HG03045 (cell line): ENCODE results near the gene TMED7.

Experiments used
- ATAC-seq: cut with Tn5 transposase; IDR thresholded peaks from one replicate; pipeline ENCODE4 v1.9.1; 2021; ENCODE audit warnings: mild to moderate bottlenecking, moderate library complexity; ENCODE audit not compliant: unreplicated experiment

The TMED7 gene

GRCh38 chr5:115627295-115627865 lies 1.5 kb upstream of the TMED7 start:
- no peak for ATAC-seq

GRCh38 chr5:115626445-115626823 lies 598 bp upstream of the TMED7 start:
- peak; percentile 31 for ATAC-seq

- ATAC-seq: no peak
Measured at GRCh38 chr5:115624994-115625393, 842 bp downstream of the TMED7 start.

- no peak for ATAC-seq
Measured at GRCh38 chr5:115623658-115624057, 2.2 kb downstream of the TMED7 start.

GRCh38 chr5:115621365-115621900 lies 4.4 kb downstream of the TMED7 start:
- ATAC-seq: no peak

GRCh38 chr5:115616892-115617291 lies 8.9 kb downstream of the TMED7 start:
- no peak for ATAC-seq

GRCh38 chr5:115616472-115616871 lies 9.4 kb downstream of the TMED7 start:
- no peak for ATAC-seq

GRCh38 chr5:115611873-115612272 lies 14.0 kb downstream of the TMED7 start:
- no peak for ATAC-seq

GRCh38 chr5:115607935-115608334 lies 17.9 kb downstream of the TMED7 start:
- no peak for ATAC-seq

GRCh38 chr5:115605436-115605835 lies 20.4 kb downstream of the TMED7 start:
- no peak for ATAC-seq

GRCh38 chr5:115602591-115603125 lies 23.2 kb downstream of the TMED7 start:
- peak; percentile 10 for ATAC-seq

GRCh38 chr5:115601701-115602590 lies 23.9 kb downstream of the TMED7 start, which contains the start of gene TICAM2:
TICAM2 (minus strand) TSS chr5:115602479; CDS start chr5:115581256, 21,223 bp downstream.
- ATAC-seq: peak; percentile 84

GRCh38 chr5:115600766-115601165 lies 25.1 kb downstream of the TMED7 start:
- ATAC-seq: no peak

GRCh38 chr5:115599924-115600323 lies 25.9 kb downstream of the TMED7 start:
- no peak for ATAC-seq

GRCh38 chr5:115599502-115599901 lies 26.3 kb downstream of the TMED7 start:
- no peak for ATAC-seq

- no peak for ATAC-seq
Measured at GRCh38 chr5:115594128-115595047, 31.4 kb downstream of the TMED7 start.

GRCh38 chr5:115589043-115589442 lies 36.8 kb downstream of the TMED7 start:
- ATAC-seq: no peak

- no peak for ATAC-seq
Measured at GRCh38 chr5:115588640-115589039, 37.2 kb downstream of the TMED7 start.

GRCh38 chr5:115586525-115587146 lies 39.2 kb downstream of the TMED7 start:
- no peak for ATAC-seq

- ATAC-seq: no peak
Measured at GRCh38 chr5:115585265-115585664, 40.6 kb downstream of the TMED7 start.
